ENCODE results near the gene SUCLG2. TPM values are rescaled to one million over a fixed set of nuclear protein-coding genes. Genes with fewer than 3 reads are reported as not detected.
A peak's percentile ranks its signal among the peaks of the same experiment; 100 is the strongest.

The SUCLG2 gene
- polyA plus RNA-seq, 1 donor (not counting 4 experiments of a cell fraction or from before 2014, with no cell fraction given): 26.7 TPM

GRCh38 chr3:67381667-67382272 is 272.6 kb downstream of the SUCLG2 start:
- H4K20me1 ChIP-seq (ENCODE audit: control insufficient read depth, extremely low read depth, insufficient read depth, low read length): no peaks in the 10 kb centered on the region

GRCh38 chr3:67380118-67380517 is 274.3 kb downstream of the SUCLG2 start:
- no peaks in the 10 kb centered on the region for H3K79me2 ChIP-seq (ENCODE audit: control insufficient read depth, insufficient read depth, low read length)
- FAIRE-seq (no peak), DNase-seq (ENCODE audit: low read depth, low spot score) (no peak)
- no peak overlapping the region for H3K4me3 ChIP-seq (ENCODE audit: control insufficient read depth in 2 of 3, extremely low read depth in 1 of 3, insufficient read depth in 2 of 3, low read depth in 1 of 3, low read length in 3 of 3)
- H3K27me3 ChIP-seq (ENCODE audit: control insufficient read depth, extremely low read depth, insufficient read depth, low read length): no peaks in the 10 kb centered on the region
- no peaks in the 10 kb centered on the region for H4K20me1 ChIP-seq (ENCODE audit: control insufficient read depth, extremely low read depth, insufficient read depth, low read length)
- no peak overlapping the region for H3K4me2 ChIP-seq (ENCODE audit: control insufficient read depth, extremely low read depth, insufficient read depth, low read depth, low read length)
- no peak overlapping the region for H3K27ac ChIP-seq (ENCODE audit: control insufficient read depth, insufficient read depth, low read length)
- H3K9me1 ChIP-seq (ENCODE audit: control insufficient read depth, extremely low read depth, insufficient read depth, low read length): no peaks in the 10 kb centered on the region
- no peak for TF ChIP-seq CTCF (optimal IDR thresholded peaks at IDR 0.05 in 1 of 3, IDR thresholded peaks at IDR 0.05 in 1 of 3, conservative IDR thresholded peaks at IDR 0.05 in 1 of 3; ENCODE audit: extremely low read depth in 1 of 3, insufficient read depth in 2 of 3, low read length in 3 of 3)
- no peak overlapping the region for H3K9ac ChIP-seq (ENCODE audit: control insufficient read depth, extremely low read depth, insufficient read depth, low read length)
- H3K36me3 ChIP-seq (ENCODE audit: control insufficient read depth in 2 of 2, extremely low read depth in 1 of 2, insufficient read depth in 2 of 2, low read length in 2 of 2): no peaks in the 10 kb centered on the region
- no peak overlapping the region for H2AFZ ChIP-seq (ENCODE audit: control insufficient read depth, low read length)
- no peaks in the 10 kb centered on the region for H3K4me1 ChIP-seq (ENCODE audit: control insufficient read depth, extremely low read depth, insufficient read depth, low read length)
- dilution Hi-C loops (cut with MboI; ENCODE audit: extremely low pct_ligation_motif_present, low sequenced_read_pairs): no loop called here
- no peaks in the 10 kb centered on the region for H3K9me3 ChIP-seq (ENCODE audit: control insufficient read depth, low read depth, low read length)

More at GRCh38 chr3:67381667-67382272, 272.6 kb downstream of the SUCLG2 start:
- H3K79me2 ChIP-seq (ENCODE audit: control insufficient read depth, insufficient read depth, low read length): no peaks in the 10 kb centered on the region
- H3K9me3 ChIP-seq (ENCODE audit: control insufficient read depth, low read depth, low read length): no peaks in the 10 kb centered on the region
- H3K9ac ChIP-seq (ENCODE audit: control insufficient read depth, extremely low read depth, insufficient read depth, low read length): no peak overlapping the region
- no peak overlapping the region for H2AFZ ChIP-seq (ENCODE audit: control insufficient read depth, low read length)
- no peak overlapping the region for H3K4me2 ChIP-seq (ENCODE audit: control insufficient read depth, extremely low read depth, insufficient read depth, low read depth, low read length)
- DNase-seq (ENCODE audit: low read depth, low spot score): no peak
- peak in 2 of 3 experiments; percentile 47 to 51 for TF ChIP-seq CTCF (optimal IDR thresholded peaks at IDR 0.05 in 1 of 3, IDR thresholded peaks at IDR 0.05 in 1 of 3, conservative IDR thresholded peaks at IDR 0.05 in 1 of 3; ENCODE audit: extremely low read depth in 1 of 3, insufficient read depth in 2 of 3, low read length in 3 of 3)
- no peak for TF ChIP-seq EZH2 (IDR thresholded peaks at IDR 0.05; ENCODE audit: low read length)
- dilution Hi-C loops (cut with MboI; ENCODE audit: extremely low pct_ligation_motif_present, low sequenced_read_pairs): no loop called here
- H3K4me1 ChIP-seq (ENCODE audit: control insufficient read depth, extremely low read depth, insufficient read depth, low read length): no peaks in the 10 kb centered on the region
- FAIRE-seq: no peak
- H3K4me3 ChIP-seq (ENCODE audit: control insufficient read depth in 2 of 3, extremely low read depth in 1 of 3, insufficient read depth in 2 of 3, low read depth in 1 of 3, low read length in 3 of 3): no peak overlapping the region
- H3K9me1 ChIP-seq (ENCODE audit: control insufficient read depth, extremely low read depth, insufficient read depth, low read length): no peaks in the 10 kb centered on the region
- no peak overlapping the region for H3K27ac ChIP-seq (ENCODE audit: control insufficient read depth, insufficient read depth, low read length)
- no peaks in the 10 kb centered on the region for H3K36me3 ChIP-seq (ENCODE audit: control insufficient read depth in 2 of 2, extremely low read depth in 1 of 2, insufficient read depth in 2 of 2, low read length in 2 of 2)
- no peaks in the 10 kb centered on the region for H3K27me3 ChIP-seq (ENCODE audit: control insufficient read depth, extremely low read depth, insufficient read depth, low read length)
